Smooth muscle cell (in vitro differentiated cells): ENCODE results near the gene MAP2K5. TPM values are rescaled to one million over a fixed set of nuclear protein-coding genes. Genes with fewer than 3 reads are reported as not detected.

Source experiments
- DNase-seq: peaks from one replicate; lab custom pipeline; 2025; ENCODE audit not compliant: unreplicated experiment; lab: John Stamatoyannopoulos, UW
- H2AFZ ChIP-seq: fragments of 200-600 bp; sonication (generic); 2 replicates; pipeline ENCODE4 v1.6.0; 2016; ENCODE audit warnings: antibody characterized with exemption, low read depth, mild to moderate bottlenecking
- H3F3A ChIP-seq: fragments of 200-600 bp; sonication (generic); 2 replicates; pipeline ENCODE4 v1.6.0; 2017; ENCODE audit warnings: antibody characterized with exemption, low read depth
- H3K27ac ChIP-seq: fragments of 200-600 bp; sonication (generic); 2 replicates; pipeline ENCODE4 v1.5.1; 2016; ENCODE audit warnings: low read depth, mild to moderate bottlenecking
- H3K27me3 ChIP-seq: fragments of 200-600 bp; sonication (generic); 2 replicates; pipeline ENCODE4 v1.6.1; 2016; ENCODE audit warnings: low read depth, mild to moderate bottlenecking
- H3K36me3 ChIP-seq: fragments of 200-600 bp; sonication (generic); 2 replicates; pipeline ENCODE4 v1.5.1; 2016; ENCODE audit warnings: low read depth
- H3K4me1 ChIP-seq: fragments of 200-600 bp; sonication (generic); 2 replicates; pipeline ENCODE4 v1.5.1; 2016; ENCODE audit warnings: low read depth
- H3K4me2 ChIP-seq: fragments of 200-600 bp; sonication (generic); 2 replicates; pipeline ENCODE4 v1.6.0; 2016; ENCODE audit warnings: mild to moderate bottlenecking
- H3K4me3 ChIP-seq: fragments of 200-600 bp; sonication (generic); 2 replicates; pipeline ENCODE4 v1.5.1; 2016; ENCODE audit warnings: mild to moderate bottlenecking
- H3K79me2 ChIP-seq: fragments of 200-600 bp; sonication (generic); 2 replicates; pipeline ENCODE4 v1.6.0; 2016; ENCODE audit warnings: low read depth, mild to moderate bottlenecking
- H3K9ac ChIP-seq: fragments of 200-600 bp; sonication (generic); 2 replicates; pipeline ENCODE4 v1.6.0; 2016; ENCODE audit warnings: low read depth
- H3K9me3 ChIP-seq: fragments of 200-600 bp; sonication (generic); replicated peaks from 2 replicates; pipeline ENCODE4 v1.5.1; 2016; ENCODE audit warnings: low read depth
- H4K20me1 ChIP-seq: fragments of 200-600 bp; sonication (generic); 2 replicates; pipeline ENCODE4 v1.6.0; 2016; ENCODE audit warnings: low read depth
- CTCF ChIP-seq: fragments of 200-600 bp; sonication (generic); IDR thresholded peaks from 2 replicates; pipeline ENCODE4 v1.5.1; 2017; ENCODE audit warnings: borderline replicate concordance, mild to moderate bottlenecking, antibody characterized with exemption; ENCODE audit not compliant: insufficient read depth, poor library complexity, severe bottlenecking
- WGBS: methylation state at CpG from one replicate; pipeline ENCODE4 v1.1.7; 2016; ENCODE audit warnings: low lambda C conversion rate; 5-methylcytosine and 5-hydroxymethylcytosine counted together
- polyA plus RNA-seq: library from polyadenylated mRNA; unstranded; fragments of >200 nt; fragmentation: Nextera tagmentation; extraction: Ambion mirVana; gene quantifications from 2 replicates; pipeline ENCODE4 v1.2.1, GENCODE V29; 2016
- total RNA-seq: library from RNA; depleted of rRNA; stranded (reverse); fragments of >200 nt; gene quantifications from 2 replicates; pipeline ENCODE4 v1.2.3, GENCODE V29; 2014

Gene MAP2K5
- total and polyA plus RNA-seq, 2 experiments from 2014 or later, result 4.4 to 7.4 TPM

- WGBS, result 87% methylated on average over 3 of the region's 3 CpGs
- H3K79me2 ChIP-seq, result no peaks in the 10 kb centered on the region
- no peaks in the 10 kb centered on the region for H3K9me3 ChIP-seq
- H3K4me3 ChIP-seq, result no peak overlapping the region
- H3K4me1 ChIP-seq, result no peaks in the 10 kb centered on the region
- no peak for TF ChIP-seq CTCF
- H3K36me3 ChIP-seq, result no peaks in the 10 kb centered on the region
- no peak overlapping the region for H3K4me2 ChIP-seq
- no peaks in the 10 kb centered on the region for H4K20me1 ChIP-seq
- no peak overlapping the region for H3K27ac ChIP-seq
- H3F3A ChIP-seq, result no peaks in the 10 kb centered on the region
- H3K9ac ChIP-seq, result no peak overlapping the region
- H2AFZ ChIP-seq, result no peak overlapping the region
- peaks cover 23% of the 10 kb centered on the region for H3K27me3 ChIP-seq
- DNase-seq, result no peak
Measured at GRCh38 chr15:67813104-67813634, 270.7 kb downstream of the MAP2K5 start.

GRCh38 chr15:67815036-67815592 is 272.6 kb downstream of the MAP2K5 start:
- no peak overlapping the region for H3K4me2 ChIP-seq
- no peak for TF ChIP-seq CTCF
- no peaks in the 10 kb centered on the region for H3K9me3 ChIP-seq
- no peaks in the 10 kb centered on the region for H3K4me1 ChIP-seq
- H3K27me3 ChIP-seq, result peaks cover 42% of the 10 kb centered on the region
- H3K36me3 ChIP-seq, result no peaks in the 10 kb centered on the region
- H3K27ac ChIP-seq, result no peak overlapping the region
- H3K9ac ChIP-seq, result no peak overlapping the region
- no peaks in the 10 kb centered on the region for H3F3A ChIP-seq
- DNase-seq, result no peak
- no peak overlapping the region for H2AFZ ChIP-seq
- H3K79me2 ChIP-seq, result no peaks in the 10 kb centered on the region
- H3K4me3 ChIP-seq, result no peak overlapping the region
- no peaks in the 10 kb centered on the region for H4K20me1 ChIP-seq
- WGBS, result 91% methylated on average over 5 of the region's 5 CpGs

GRCh38 chr15:67816668-67817067 is 274.2 kb downstream of the MAP2K5 start:
- Histone ChIP-seq H3K27ac (no peak overlapping the region), H3K36me3 (no peaks in the 10 kb centered on the region), H2AFZ (no peak overlapping the region), H3K4me2 (no peak overlapping the region), H3K9ac (no peak overlapping the region), H3K79me2 (no peaks in the 10 kb centered on the region), H3K9me3 (no peaks in the 10 kb centered on the region), H4K20me1 (no peaks in the 10 kb centered on the region), H3F3A (no peaks in the 10 kb centered on the region), H3K4me1 (no peaks in the 10 kb centered on the region), H3K4me3 (no peak overlapping the region), H3K27me3 (peaks cover 58% of the 10 kb centered on the region)
- no peak for TF ChIP-seq CTCF
- 83% methylated on average over 3 of the region's 3 CpGs for WGBS
- DNase-seq, result no peak

GRCh38 chr15:67818464-67818863 is 276.0 kb downstream of the MAP2K5 start:
- no peaks in the 10 kb centered on the region for H3F3A ChIP-seq
- peaks cover 70% of the 10 kb centered on the region for H3K27me3 ChIP-seq
- H3K27ac ChIP-seq, result no peak overlapping the region
- H3K79me2 ChIP-seq, result no peaks in the 10 kb centered on the region
- H4K20me1 ChIP-seq, result no peaks in the 10 kb centered on the region
- TF ChIP-seq CTCF, result no peak
- no peak for DNase-seq
- no peak overlapping the region for H2AFZ ChIP-seq
- no peak overlapping the region for H3K4me2 ChIP-seq
- no peak overlapping the region for H3K4me3 ChIP-seq
- no peaks in the 10 kb centered on the region for H3K9me3 ChIP-seq
- no peaks in the 10 kb centered on the region for H3K36me3 ChIP-seq
- no peaks in the 10 kb centered on the region for H3K4me1 ChIP-seq
- no peak overlapping the region for H3K9ac ChIP-seq
- 86% methylated on average over 3 of the region's 3 CpGs for WGBS
